GM18519 (cell line): ENCODE results near the gene CBLL1.
A peak's percentile ranks its signal among the peaks of the same experiment; 100 is the strongest.

Source experiments
- ATAC-seq: cut with Tn5 transposase; IDR thresholded peaks from one replicate; pipeline ENCODE4 v1.9.1; 2021; ENCODE audit warnings: mild to moderate bottlenecking, moderate library complexity; ENCODE audit not compliant: unreplicated experiment, low FRiP score

Gene CBLL1

GRCh38 chr7:107742678-107743566, 1.0 kb upstream of the CBLL1 start:
- peak; percentile 26 for ATAC-seq

GRCh38 chr7:107744345-107744750, 406 bp downstream of the CBLL1 start:
- ATAC-seq = peak; percentile 13

GRCh38 chr7:107746006-107746405, 2.1 kb downstream of the CBLL1 start:
- no peak for ATAC-seq

- ATAC-seq = no peak
Measured at GRCh38 chr7:107751113-107751512, 7.2 kb downstream of the CBLL1 start.

- ATAC-seq = no peak
Measured at GRCh38 chr7:107754642-107755041, 10.7 kb downstream of the CBLL1 start.

GRCh38 chr7:107758667-107759066, 14.7 kb downstream of the CBLL1 start:
- ATAC-seq = no peak

- no peak for ATAC-seq
Measured at GRCh38 chr7:107767391-107767790, 23.4 kb downstream of the CBLL1 start.

GRCh38 chr7:107768263-107768662, 24.3 kb downstream of the CBLL1 start:
- no peak for ATAC-seq

GRCh38 chr7:107773027-107773426, 29.1 kb downstream of the CBLL1 start:
- ATAC-seq = no peak

- no peak for ATAC-seq
Measured at GRCh38 chr7:107777702-107778101, 33.8 kb downstream of the CBLL1 start.

- ATAC-seq = no peak
Measured at GRCh38 chr7:107778283-107778682, 34.3 kb downstream of the CBLL1 start.

- no peak for ATAC-seq
Measured at GRCh38 chr7:107779647-107780099, 35.7 kb downstream of the CBLL1 start.

- no peak for ATAC-seq
Measured at GRCh38 chr7:107782374-107782773, 38.4 kb downstream of the CBLL1 start.

- no peak for ATAC-seq
Measured at GRCh38 chr7:107783648-107784047, 39.7 kb downstream of the CBLL1 start.

- ATAC-seq = no peak
Measured at GRCh38 chr7:107785170-107785569, 41.2 kb downstream of the CBLL1 start.

- no peak for ATAC-seq
Measured at GRCh38 chr7:107785926-107786325, 42.0 kb downstream of the CBLL1 start.

GRCh38 chr7:107788216-107788615, 44.3 kb downstream of the CBLL1 start:
- no peak for ATAC-seq

- no peak for ATAC-seq
Measured at GRCh38 chr7:107788662-107789061, 44.7 kb downstream of the CBLL1 start.

- no peak for ATAC-seq
Measured at GRCh38 chr7:107789647-107790046, 45.7 kb downstream of the CBLL1 start.

GRCh38 chr7:107792364-107792763, 48.4 kb downstream of the CBLL1 start:
- no peak for ATAC-seq

- ATAC-seq = no peak
Measured at GRCh38 chr7:107799647-107800264, 55.8 kb downstream of the CBLL1 start.
